ENCODE data around the gene AR. TPM values are rescaled to one million over a fixed set of nuclear protein-coding genes. Genes with fewer than 3 reads are reported as not detected.

The AR gene
- total RNA-seq, 1 donor, result 4.8 TPM

- H3K4me3 ChIP-seq (ENCODE audit: low read depth, low read length), result no peak overlapping the region
- TF ChIP-seq CTCF (IDR thresholded peaks at IDR 0.05; ENCODE audit: insufficient read depth, low read length), result peak; percentile 43
- DNase-seq (ENCODE audit: low read depth), result peak; percentile 91
These were observed 61.3 kb downstream of the AR start for GRCh38 chrX:67604979-67605703.

GRCh38 chrX:67607466-67607865, 63.6 kb downstream of the AR start:
- DNase-seq (ENCODE audit: low read depth), result peak; percentile 59
- H3K4me3 ChIP-seq (ENCODE audit: low read depth, low read length), result no peak overlapping the region
- no peak for TF ChIP-seq CTCF (IDR thresholded peaks at IDR 0.05; ENCODE audit: insufficient read depth, low read length)

- no peak for TF ChIP-seq CTCF (IDR thresholded peaks at IDR 0.05; ENCODE audit: insufficient read depth, low read length)
- no peak for DNase-seq (ENCODE audit: low read depth)
- H3K4me3 ChIP-seq (ENCODE audit: low read depth, low read length), result no peak overlapping the region
These were observed 66.5 kb downstream of the AR start for GRCh38 chrX:67610282-67610681.

- no peak overlapping the region for H3K4me3 ChIP-seq (ENCODE audit: low read depth, low read length)
- no peak for TF ChIP-seq CTCF (IDR thresholded peaks at IDR 0.05; ENCODE audit: insufficient read depth, low read length)
- DNase-seq (ENCODE audit: low read depth), result peak; percentile 43
These were observed 68.4 kb downstream of the AR start for GRCh38 chrX:67612231-67612630.

GRCh38 chrX:67613366-67613765, 69.5 kb downstream of the AR start:
- no peak for DNase-seq (ENCODE audit: low read depth)
- no peak for TF ChIP-seq CTCF (IDR thresholded peaks at IDR 0.05; ENCODE audit: insufficient read depth, low read length)
- H3K4me3 ChIP-seq (ENCODE audit: low read depth, low read length), result no peak overlapping the region

GRCh38 chrX:67613996-67614395, 70.2 kb downstream of the AR start:
- H3K4me3 ChIP-seq (ENCODE audit: low read depth, low read length), result no peak overlapping the region
- no peak for TF ChIP-seq CTCF (IDR thresholded peaks at IDR 0.05; ENCODE audit: insufficient read depth, low read length)
- peak; percentile 57 for DNase-seq (ENCODE audit: low read depth)

- no peak for TF ChIP-seq CTCF (IDR thresholded peaks at IDR 0.05; ENCODE audit: insufficient read depth, low read length)
- DNase-seq (ENCODE audit: low read depth), result peak; percentile 65
These were observed 70.6 kb downstream of the AR start for GRCh38 chrX:67614423-67614822.

More at GRCh38 chrX:67614423-67614822, 70.6 kb downstream of the AR start:
- no peak overlapping the region for H3K4me3 ChIP-seq (ENCODE audit: low read depth, low read length)

All from fibroblast of the aortic adventitia (primary cell).